ENCODE results near the gene FIZ1.

FIZ1 gene

DNA sequence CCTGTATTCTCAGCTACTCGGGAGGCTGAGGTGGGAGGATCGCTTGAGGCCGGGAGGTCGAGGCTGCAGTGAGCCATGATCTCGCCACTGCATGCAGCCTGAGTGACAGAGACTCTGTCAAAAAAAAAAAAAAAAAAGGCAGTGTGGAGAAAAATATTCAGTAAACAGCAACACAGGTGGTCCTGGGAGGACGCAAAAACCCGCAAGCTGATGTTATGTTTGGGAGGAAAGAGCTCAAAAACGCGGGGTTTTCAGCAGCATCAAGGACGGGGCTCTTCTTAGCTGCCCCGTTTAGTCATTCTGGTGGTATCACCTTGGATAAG, 25.6 kb upstream of the FIZ1 start:
- H3K23ac ChIP-seq (ENCODE audit: low read length in 2 of 2), result no peak overlapping the region
- peak overlapping the region; percentile 89 for H3K9ac ChIP-seq (ENCODE audit: low read length)
- H3K4ac ChIP-seq (ENCODE audit: low read depth in 1 of 2, low read length in 2 of 2), result no peak overlapping the region
- H2BK5ac ChIP-seq (ENCODE audit: low read depth, low read length, poor library complexity, severe bottlenecking), result no peak overlapping the region
- H3K18ac ChIP-seq (ENCODE audit: low read depth in 1 of 2, low read length in 2 of 2), result no peak overlapping the region
- H2BK12ac ChIP-seq (ENCODE audit: low read length in 2 of 2), result no peak overlapping the region
- no peak overlapping the region for H2BK15ac ChIP-seq (ENCODE audit: low read depth, poor library complexity, severe bottlenecking)
- H3K27ac ChIP-seq (ENCODE audit: low read length, poor library complexity, severe bottlenecking), result no peak overlapping the region
- peaks cover 8 to 27% of the 10 kb centered on the region in 2 experiments for H3K36me3 ChIP-seq (ENCODE audit: control insufficient read depth in 1 of 2, insufficient read depth in 2 of 2, low read depth in 1 of 2, low read length in 2 of 2)
- no peak overlapping the region for H4K91ac ChIP-seq (ENCODE audit: low read length)
- H3K14ac ChIP-seq (ENCODE audit: low read length in 2 of 2), result peak overlapping the region in 1 of 2 experiments; percentile 26
- WGBS, result 68% methylated on average over 11 of the region's 11 CpGs
- H2AK5ac ChIP-seq (ENCODE audit: low read length, severe bottlenecking), result no peak overlapping the region
- H3K79me1 ChIP-seq (replicated peaks; ENCODE audit: low read length, poor library complexity, severe bottlenecking), result peaks cover 17% of the 10 kb centered on the region
- H3K4me2 ChIP-seq (ENCODE audit: low read length, poor library complexity, severe bottlenecking), result peak overlapping the region; percentile 74
- peaks cover 7% of the 10 kb centered on the region for H3K4me1 ChIP-seq (ENCODE audit: control insufficient read depth, insufficient read depth, low read depth, low read length)
- H2BK120ac ChIP-seq (ENCODE audit: low read depth, low read length), result no peak overlapping the region
- no peaks in the 10 kb centered on the region for H3K27me3 ChIP-seq (ENCODE audit: control insufficient read depth in 1 of 2, insufficient read depth in 1 of 2, low read length in 2 of 2)
- no peaks in the 10 kb centered on the region for H3K9me3 ChIP-seq (ENCODE audit: control insufficient read depth, low read length)
- DNase-seq, result no peak
- peak overlapping the region; percentile 50 to 91 for H3K4me3 ChIP-seq (ENCODE audit: insufficient read depth in 1 of 2, low read depth in 1 of 2, low read length in 2 of 2)
- H2AFZ ChIP-seq (ENCODE audit: low read depth, low read length), result peak overlapping the region; percentile 96
- no peak overlapping the region for H4K8ac ChIP-seq (ENCODE audit: low read length)

DNA sequence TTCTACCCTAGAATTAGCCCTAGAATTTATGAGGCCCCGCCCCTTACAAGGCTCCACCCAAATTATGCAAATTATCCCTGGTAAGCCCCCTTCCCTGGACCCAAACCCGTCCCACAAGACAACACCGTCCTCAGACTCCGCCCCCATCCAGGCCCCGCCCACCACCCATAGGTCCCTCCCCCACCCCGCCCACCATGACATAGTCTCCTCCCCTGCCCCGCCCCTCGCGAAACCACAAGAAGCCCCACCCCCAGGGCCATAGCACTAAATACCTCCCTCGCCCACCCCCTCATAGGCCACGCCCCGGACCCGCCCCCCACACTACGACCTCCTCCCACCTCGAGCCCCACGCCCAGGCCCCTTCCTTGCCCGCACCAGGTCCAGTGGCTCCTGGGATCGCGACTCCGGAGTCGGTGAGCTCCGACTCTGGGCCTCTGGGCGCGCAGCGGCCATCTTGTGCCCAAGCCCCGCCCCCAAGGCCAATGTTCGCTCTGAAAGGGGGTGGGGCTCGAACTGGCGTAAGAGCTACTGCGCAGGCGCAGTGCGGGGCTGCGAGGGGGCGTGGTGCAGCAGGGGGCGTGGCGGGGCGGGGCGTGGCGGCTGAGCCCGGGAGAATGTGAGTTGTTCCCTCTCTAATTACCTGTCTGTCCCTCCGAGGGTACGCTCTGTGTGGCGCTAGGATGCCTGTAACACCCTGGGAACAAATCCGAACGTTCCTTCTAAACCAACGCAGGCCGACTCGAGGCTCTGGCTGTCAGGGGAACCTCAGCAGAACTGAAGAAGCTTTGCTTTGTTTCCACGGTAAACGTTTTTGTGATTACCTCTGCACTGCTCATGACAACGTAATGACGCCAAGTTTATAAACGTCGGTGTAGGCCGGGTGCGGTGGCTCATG, 25.0 kb upstream of the FIZ1 start, which contains the start of gene ZNF784:
Gene ZNF784 (minus strand): TSS at position 458 of the 895 bp plus-strand sequence. CDS start 5 bp downstream, at position 453.
- DNase-seq, result peak; percentile 90
- Histone ChIP-seq H4K8ac (ENCODE audit: low read length) (peak within 1 kb of the TSS; percentile 96), H3K4me1 (ENCODE audit: control insufficient read depth, insufficient read depth, low read depth, low read length) (peaks cover 7% of the 10 kb centered on the region), H3K4me2 (ENCODE audit: low read length, poor library complexity, severe bottlenecking) (peak within 1 kb of the TSS; percentile 74), H3K4me3 (ENCODE audit: insufficient read depth in 1 of 2, low read depth in 1 of 2, low read length in 2 of 2) (peak within 1 kb of the TSS; percentile 83 to 91), H2BK15ac (ENCODE audit: low read depth, poor library complexity, severe bottlenecking) (no peak within 1 kb of the TSS), H2BK120ac (ENCODE audit: low read depth, low read length) (peak within 1 kb of the TSS; percentile 97), H2BK12ac (ENCODE audit: low read length in 2 of 2) (no peak within 1 kb of the TSS), H3K27ac (ENCODE audit: low read length, poor library complexity, severe bottlenecking) (peak within 1 kb of the TSS; percentile 91), H3K79me1 (replicated peaks; ENCODE audit: low read length, poor library complexity, severe bottlenecking) (peaks cover 17% of the 10 kb centered on the region), H3K14ac (ENCODE audit: low read length in 2 of 2) (peak within 1 kb of the TSS in 1 of 2 experiments; percentile 26), H4K91ac (ENCODE audit: low read length) (peak within 1 kb of the TSS; percentile 96), H2AK5ac (ENCODE audit: low read length, severe bottlenecking) (peak within 1 kb of the TSS; percentile 43), H2AFZ (ENCODE audit: low read depth, low read length) (peak within 1 kb of the TSS; percentile 96), H3K9ac (ENCODE audit: low read length) (peak within 1 kb of the TSS; percentile 89), H3K18ac (ENCODE audit: low read depth in 1 of 2, low read length in 2 of 2) (peak within 1 kb of the TSS; percentile 78 to 97), H3K23ac (ENCODE audit: low read length in 2 of 2) (no peak within 1 kb of the TSS), H3K9me3 (ENCODE audit: control insufficient read depth, low read length) (no peaks in the 10 kb centered on the region), H3K4ac (ENCODE audit: low read depth in 1 of 2, low read length in 2 of 2) (peak within 1 kb of the TSS in 1 of 2 experiments; percentile 88), H3K27me3 (ENCODE audit: control insufficient read depth in 1 of 2, insufficient read depth in 1 of 2, low read length in 2 of 2) (no peaks in the 10 kb centered on the region), H3K36me3 (ENCODE audit: control insufficient read depth in 1 of 2, insufficient read depth in 2 of 2, low read depth in 1 of 2, low read length in 2 of 2) (peaks cover 8 to 27% of the 10 kb centered on the region in 2 experiments), H2BK5ac (ENCODE audit: low read depth, low read length, poor library complexity, severe bottlenecking) (no peak within 1 kb of the TSS)
- WGBS, result 2% methylated on average over 53 of the region's 56 CpGs

DNA sequence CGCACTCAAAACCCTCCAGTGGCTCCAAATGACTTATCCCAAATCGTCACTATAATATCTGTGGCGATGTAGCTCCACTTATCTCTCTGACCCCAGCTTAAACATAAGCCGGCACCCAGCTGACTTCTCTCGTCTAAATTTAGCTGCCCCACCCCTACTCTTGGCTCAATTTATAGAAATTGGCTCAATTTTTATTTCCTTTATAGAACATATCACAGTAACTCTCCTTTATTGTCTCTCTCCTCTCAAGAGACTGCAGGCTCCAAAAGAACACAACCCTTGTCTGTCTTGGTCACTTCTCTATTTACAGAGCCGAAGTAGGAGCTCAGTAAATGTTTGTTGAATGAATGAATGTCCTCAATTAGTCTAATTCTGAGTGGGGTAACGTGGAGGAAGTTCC, 24.2 kb upstream of the FIZ1 start:
- no peak overlapping the region for H3K14ac ChIP-seq (ENCODE audit: low read length in 2 of 2)
- H2AFZ ChIP-seq (ENCODE audit: low read depth, low read length), result no peak overlapping the region
- H4K8ac ChIP-seq (ENCODE audit: low read length), result no peak overlapping the region
- H3K4me1 ChIP-seq (ENCODE audit: control insufficient read depth, insufficient read depth, low read depth, low read length), result peaks cover 7% of the 10 kb centered on the region
- peaks cover 8 to 27% of the 10 kb centered on the region in 2 experiments for H3K36me3 ChIP-seq (ENCODE audit: control insufficient read depth in 1 of 2, insufficient read depth in 2 of 2, low read depth in 1 of 2, low read length in 2 of 2)
- H4K91ac ChIP-seq (ENCODE audit: low read length), result no peak overlapping the region
- H3K9ac ChIP-seq (ENCODE audit: low read length), result no peak overlapping the region
- peaks cover 18% of the 10 kb centered on the region for H3K79me1 ChIP-seq (replicated peaks; ENCODE audit: low read length, poor library complexity, severe bottlenecking)
- no peaks in the 10 kb centered on the region for H3K9me3 ChIP-seq (ENCODE audit: control insufficient read depth, low read length)
- no peak overlapping the region for H2BK120ac ChIP-seq (ENCODE audit: low read depth, low read length)
- no peak overlapping the region for H3K23ac ChIP-seq (ENCODE audit: low read length in 2 of 2)
- DNase-seq, result no peak
- H2BK5ac ChIP-seq (ENCODE audit: low read depth, low read length, poor library complexity, severe bottlenecking), result no peak overlapping the region
- H2BK12ac ChIP-seq (ENCODE audit: low read length in 2 of 2), result no peak overlapping the region
- no peak overlapping the region for H3K4ac ChIP-seq (ENCODE audit: low read depth in 1 of 2, low read length in 2 of 2)
- no peak overlapping the region for H3K18ac ChIP-seq (ENCODE audit: low read depth in 1 of 2, low read length in 2 of 2)
- WGBS, result 92% methylated on average over 6 of the region's 7 CpGs
- no peak overlapping the region for H3K4me2 ChIP-seq (ENCODE audit: low read length, poor library complexity, severe bottlenecking)
- peak overlapping the region; percentile 43 for H2AK5ac ChIP-seq (ENCODE audit: low read length, severe bottlenecking)
- H3K4me3 ChIP-seq (ENCODE audit: insufficient read depth in 1 of 2, low read depth in 1 of 2, low read length in 2 of 2), result peak overlapping the region in 1 of 2 experiments; percentile 39
- no peaks in the 10 kb centered on the region for H3K27me3 ChIP-seq (ENCODE audit: control insufficient read depth in 1 of 2, insufficient read depth in 1 of 2, low read length in 2 of 2)
- no peak overlapping the region for H3K27ac ChIP-seq (ENCODE audit: low read length, poor library complexity, severe bottlenecking)
- no peak overlapping the region for H2BK15ac ChIP-seq (ENCODE audit: low read depth, poor library complexity, severe bottlenecking)

DNA sequence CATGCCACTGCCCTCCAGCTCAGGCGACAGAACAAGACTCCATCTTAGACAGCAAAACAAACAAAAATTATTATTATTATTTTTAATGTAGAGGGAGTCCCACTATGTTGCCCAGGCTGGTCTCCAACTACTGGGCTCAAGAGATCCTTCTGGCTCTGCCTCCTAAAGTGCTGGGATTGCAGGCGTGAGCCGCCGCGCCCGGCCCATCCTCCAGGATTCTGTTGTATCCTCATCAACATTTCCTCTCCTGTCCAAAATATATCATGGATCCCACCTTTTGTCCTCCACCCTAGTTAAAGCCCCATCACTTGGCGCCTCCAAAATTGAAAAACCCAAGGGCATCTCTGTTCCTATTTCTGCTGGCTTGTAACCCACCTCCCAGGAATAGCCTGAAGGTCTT, 23.8 kb upstream of the FIZ1 start:
- Histone ChIP-seq H3K9ac (ENCODE audit: low read length) (no peak overlapping the region), H3K4me2 (ENCODE audit: low read length, poor library complexity, severe bottlenecking) (no peak overlapping the region), H2BK15ac (ENCODE audit: low read depth, poor library complexity, severe bottlenecking) (no peak overlapping the region), H3K18ac (ENCODE audit: low read depth in 1 of 2, low read length in 2 of 2) (no peak overlapping the region), H2BK5ac (ENCODE audit: low read depth, low read length, poor library complexity, severe bottlenecking) (no peak overlapping the region), H4K91ac (ENCODE audit: low read length) (no peak overlapping the region), H3K36me3 (ENCODE audit: control insufficient read depth in 1 of 2, insufficient read depth in 2 of 2, low read depth in 1 of 2, low read length in 2 of 2) (peaks cover 8 to 27% of the 10 kb centered on the region in 2 experiments), H3K14ac (ENCODE audit: low read length in 2 of 2) (no peak overlapping the region), H3K4me1 (ENCODE audit: control insufficient read depth, insufficient read depth, low read depth, low read length) (peaks cover 7% of the 10 kb centered on the region), H4K8ac (ENCODE audit: low read length) (no peak overlapping the region), H3K4me3 (ENCODE audit: insufficient read depth in 1 of 2, low read depth in 1 of 2, low read length in 2 of 2) (no peak overlapping the region), H3K4ac (ENCODE audit: low read depth in 1 of 2, low read length in 2 of 2) (no peak overlapping the region), H3K79me1 (replicated peaks; ENCODE audit: low read length, poor library complexity, severe bottlenecking) (peaks cover 20% of the 10 kb centered on the region), H2BK12ac (ENCODE audit: low read length in 2 of 2) (no peak overlapping the region), H3K27me3 (ENCODE audit: control insufficient read depth in 1 of 2, insufficient read depth in 1 of 2, low read length in 2 of 2) (no peaks in the 10 kb centered on the region), H3K9me3 (ENCODE audit: control insufficient read depth, low read length) (no peaks in the 10 kb centered on the region), H3K23ac (ENCODE audit: low read length in 2 of 2) (no peak overlapping the region), H2AK5ac (ENCODE audit: low read length, severe bottlenecking) (no peak overlapping the region), H2AFZ (ENCODE audit: low read depth, low read length) (no peak overlapping the region), H3K27ac (ENCODE audit: low read length, poor library complexity, severe bottlenecking) (no peak overlapping the region), H2BK120ac (ENCODE audit: low read depth, low read length) (no peak overlapping the region)
- WGBS, result 96% methylated on average over 6 of the region's 7 CpGs
- no peak for DNase-seq
